HG03457 (cell line): ENCODE results near the gene SLIT1.

Experiments used
- ATAC-seq: cut with Tn5 transposase; IDR thresholded peaks from one replicate; pipeline ENCODE4 v1.9.1; 2021; ENCODE audit warnings: moderate number of reproducible peaks; ENCODE audit not compliant: unreplicated experiment

The SLIT1 gene

DNA sequence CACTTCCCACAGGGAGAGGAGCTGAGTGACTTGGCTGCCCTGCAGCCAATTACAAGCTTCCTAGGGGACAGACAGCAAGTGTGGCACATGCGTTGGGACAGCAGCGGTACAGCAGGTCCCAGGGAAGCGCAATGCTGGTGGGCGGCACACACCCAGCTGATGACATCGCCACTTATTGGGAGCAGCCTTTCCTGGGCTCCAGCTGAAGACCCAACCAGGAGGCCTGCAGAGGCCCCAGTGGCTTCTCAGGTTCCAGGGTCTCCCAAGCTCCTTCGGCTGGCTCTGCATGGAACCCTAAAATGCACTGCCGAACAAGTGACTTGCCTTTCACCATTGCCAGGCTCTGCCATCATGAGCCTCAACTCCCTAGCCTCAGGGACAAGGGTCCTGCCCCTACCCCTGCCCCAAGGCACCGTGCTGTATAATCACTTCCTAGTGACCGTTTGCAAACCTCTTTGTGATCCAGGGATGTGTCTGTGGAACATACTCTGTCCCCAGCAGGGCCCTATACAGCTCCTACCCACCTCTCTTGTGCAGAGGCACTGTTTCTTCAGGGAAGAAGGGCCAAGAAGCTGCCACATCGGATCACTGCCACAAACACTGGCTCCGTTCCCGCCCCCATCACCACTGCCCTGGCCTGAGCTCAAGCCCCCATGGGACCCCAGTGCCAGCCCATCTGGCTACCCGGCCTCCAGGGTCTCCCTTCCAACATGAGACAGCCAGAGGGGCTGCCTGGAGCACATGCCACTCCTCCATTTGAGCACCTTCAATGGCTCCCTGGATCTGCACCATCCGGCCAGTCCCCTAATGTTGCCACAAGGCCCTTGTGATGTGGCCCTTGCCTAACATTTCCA, 19.3 kb upstream of the SLIT1 start:
- no peak for ATAC-seq

DNA sequence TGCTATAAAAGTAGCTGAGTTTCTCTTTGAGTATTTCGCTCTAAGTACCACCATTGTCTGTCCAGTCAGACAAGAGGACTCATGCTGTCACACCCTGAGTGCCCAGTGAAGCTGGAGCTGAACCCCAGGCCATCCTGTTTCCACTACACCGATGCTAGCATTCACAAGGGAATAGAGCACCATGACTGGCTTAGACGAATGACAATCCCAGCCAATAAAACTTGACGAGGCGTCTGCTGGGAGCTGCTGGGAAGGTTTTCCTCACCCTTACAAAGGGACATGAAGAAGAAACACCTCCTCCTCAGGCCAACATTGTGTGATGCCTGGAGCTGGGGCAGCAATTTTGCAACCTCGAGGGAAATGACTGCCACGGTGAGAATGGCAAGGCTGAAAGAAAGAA, 17.5 kb upstream of the SLIT1 start:
- no peak for ATAC-seq

DNA sequence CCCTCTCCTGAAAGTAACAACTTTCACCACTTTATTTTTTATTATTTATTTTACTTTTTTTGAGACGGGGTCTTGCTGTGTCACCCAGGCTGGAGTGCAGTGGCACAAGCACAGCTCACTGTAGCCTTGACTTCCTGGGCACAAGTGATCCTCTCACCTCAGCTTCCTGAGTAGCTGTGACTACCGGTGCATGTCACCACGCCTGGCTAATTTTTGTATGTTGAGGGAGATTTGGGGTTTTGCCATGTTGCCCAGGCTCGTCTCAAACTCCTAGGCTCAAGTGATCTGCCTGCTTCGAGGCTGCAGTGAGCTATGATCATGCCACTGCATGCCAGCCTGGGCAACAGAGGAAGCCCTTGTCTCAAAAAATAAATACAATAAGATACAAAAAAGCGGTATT, 14.9 kb upstream of the SLIT1 start:
- ATAC-seq: no peak

DNA sequence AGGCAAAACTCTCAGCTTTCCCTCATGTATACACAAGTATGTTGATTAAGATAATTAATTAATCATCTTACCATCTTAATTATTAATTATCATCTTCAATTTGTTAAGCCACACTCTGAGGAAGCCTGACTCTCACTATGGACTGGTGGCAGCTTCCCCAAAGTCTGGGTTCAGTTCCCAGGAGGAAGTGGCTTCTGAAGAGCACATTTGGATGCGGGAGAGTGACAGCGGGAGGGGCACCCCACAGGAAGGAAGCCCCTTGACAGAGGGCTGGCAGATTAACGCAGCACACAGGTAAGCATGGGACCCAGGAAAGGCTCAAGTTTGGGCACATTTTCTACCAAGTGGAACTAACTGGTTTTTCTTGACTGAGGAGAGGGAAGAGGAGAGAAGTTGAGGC, 13.4 kb upstream of the SLIT1 start:
- no peak for ATAC-seq

DNA sequence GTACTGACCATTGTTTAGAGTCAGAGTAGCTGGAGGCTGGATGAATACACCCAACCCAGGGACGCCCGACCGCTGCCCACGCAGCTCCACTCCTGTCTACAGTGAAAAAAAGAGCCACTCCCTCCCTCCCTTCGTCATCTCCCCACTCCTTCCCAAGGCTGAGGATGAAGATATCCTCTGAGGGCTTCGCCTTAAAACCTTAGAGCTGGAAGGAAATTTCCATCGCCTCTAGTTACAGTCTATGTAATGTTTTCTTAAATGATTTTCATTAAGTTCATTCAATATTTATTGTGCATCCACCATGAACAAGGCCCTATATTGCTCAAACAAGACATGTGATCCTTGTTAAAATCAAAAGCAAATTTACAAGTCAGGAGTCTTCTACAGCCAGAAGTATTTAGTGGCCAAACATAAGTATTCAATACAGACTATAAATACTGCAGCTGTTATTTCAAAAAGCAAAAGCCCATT, 11.3 kb upstream of the SLIT1 start:
- no peak for ATAC-seq

DNA sequence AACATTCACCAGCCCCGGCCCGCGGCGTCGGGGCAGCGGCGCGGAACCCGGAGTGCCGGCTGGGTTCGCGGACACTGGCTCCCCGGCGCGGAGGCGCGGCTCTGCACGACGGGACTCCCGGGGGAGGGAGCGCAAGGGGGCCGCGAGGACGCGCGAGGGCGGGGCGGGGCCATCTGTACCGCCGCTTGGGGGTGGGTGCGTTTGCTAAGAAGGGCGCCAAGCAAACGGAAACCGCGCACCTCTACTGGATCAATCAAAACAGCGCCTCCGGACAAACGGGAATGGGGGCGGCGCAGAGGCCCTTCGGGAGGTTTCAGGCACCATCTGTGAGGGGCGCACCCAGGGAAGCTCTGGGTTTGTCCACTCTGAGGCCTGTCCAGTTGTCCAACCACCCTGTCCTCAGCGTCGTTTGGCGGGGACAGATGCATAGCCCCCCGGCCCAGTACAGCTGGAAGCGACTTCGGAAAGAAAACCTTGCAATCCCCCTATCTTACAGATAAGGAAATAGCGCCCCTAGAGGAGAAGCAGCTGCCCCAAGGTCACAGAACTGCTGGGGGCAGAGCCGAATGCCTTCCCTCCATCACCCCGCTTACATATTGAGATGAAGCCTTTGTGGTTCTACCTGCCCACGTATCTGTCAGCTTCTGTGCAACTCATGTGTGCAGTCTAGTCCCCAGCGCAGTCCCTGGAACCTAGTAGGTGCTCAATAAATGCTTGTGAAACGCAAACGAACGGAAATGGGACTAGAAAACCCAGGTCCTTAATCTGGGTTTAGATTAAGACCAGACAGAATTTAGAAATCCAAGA, 10.7 kb upstream of the SLIT1 start:
- ATAC-seq: no peak

DNA sequence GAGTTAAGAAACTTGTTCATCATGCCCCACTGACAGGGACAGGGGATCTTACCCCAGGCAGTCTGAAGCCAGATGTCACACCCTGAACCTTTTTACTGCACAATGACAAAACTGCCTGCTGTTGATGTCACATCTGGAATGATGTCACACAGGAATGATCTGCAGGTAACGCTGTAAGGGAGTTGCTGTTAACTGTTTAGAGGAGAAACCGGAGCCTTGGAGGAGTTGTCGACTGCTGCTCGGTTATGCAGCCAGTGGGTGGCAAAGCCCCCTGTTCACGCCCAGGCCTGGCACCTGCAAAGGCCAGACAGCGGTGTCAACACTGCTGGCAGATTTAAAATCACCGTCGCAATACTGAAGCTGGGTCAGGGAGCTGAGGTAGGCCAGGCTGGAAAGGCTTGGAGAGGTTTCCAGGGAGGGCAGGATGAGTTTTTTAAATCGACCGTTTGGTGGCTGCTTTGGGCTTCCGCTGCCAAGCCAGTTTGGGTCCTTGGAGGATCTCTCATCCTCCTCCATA, 10.0 kb upstream of the SLIT1 start:
- ATAC-seq: no peak

DNA sequence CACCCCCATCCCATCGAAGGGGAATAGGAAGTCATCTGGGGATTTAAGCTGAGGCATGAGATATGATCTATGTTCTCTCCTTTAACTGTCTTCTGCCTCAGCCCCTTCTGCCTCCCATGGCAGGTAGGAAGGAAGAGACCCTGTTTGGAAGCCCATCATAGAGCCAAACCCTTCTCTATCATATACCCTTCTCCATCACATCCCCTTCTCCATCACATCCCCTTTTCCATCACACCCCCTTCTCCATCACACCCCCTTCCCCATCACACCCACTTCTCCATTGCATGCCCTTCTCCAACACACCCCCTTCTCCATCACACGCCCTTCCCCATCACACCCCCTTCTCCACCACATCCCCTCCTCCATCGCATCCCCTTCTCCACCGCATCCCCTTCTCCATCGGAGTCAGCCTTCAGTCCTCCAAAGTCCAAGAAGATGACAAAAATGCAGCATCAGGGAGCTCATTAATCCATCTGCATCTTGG, 7.2 kb upstream of the SLIT1 start:
- no peak for ATAC-seq

DNA sequence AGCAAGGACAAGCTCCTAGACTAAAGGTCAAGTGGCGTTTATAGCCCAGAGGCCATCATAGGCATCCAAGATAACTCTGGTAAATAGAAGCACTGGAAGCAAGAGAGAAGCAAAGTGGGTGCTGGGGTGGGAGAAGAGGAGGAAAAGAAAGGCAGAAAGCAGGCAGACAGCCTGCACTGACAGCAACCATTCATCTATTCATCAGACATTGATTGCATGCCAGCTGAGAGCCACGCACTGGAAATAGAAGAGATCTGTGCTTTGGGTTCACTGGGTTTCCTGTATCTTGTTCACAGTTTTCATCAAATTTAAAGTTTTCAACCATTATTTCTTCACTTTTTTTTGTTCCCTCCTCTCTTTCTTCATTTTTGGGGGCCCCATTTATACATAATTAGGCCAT, 4.7 kb upstream of the SLIT1 start:
- ATAC-seq: no peak

DNA sequence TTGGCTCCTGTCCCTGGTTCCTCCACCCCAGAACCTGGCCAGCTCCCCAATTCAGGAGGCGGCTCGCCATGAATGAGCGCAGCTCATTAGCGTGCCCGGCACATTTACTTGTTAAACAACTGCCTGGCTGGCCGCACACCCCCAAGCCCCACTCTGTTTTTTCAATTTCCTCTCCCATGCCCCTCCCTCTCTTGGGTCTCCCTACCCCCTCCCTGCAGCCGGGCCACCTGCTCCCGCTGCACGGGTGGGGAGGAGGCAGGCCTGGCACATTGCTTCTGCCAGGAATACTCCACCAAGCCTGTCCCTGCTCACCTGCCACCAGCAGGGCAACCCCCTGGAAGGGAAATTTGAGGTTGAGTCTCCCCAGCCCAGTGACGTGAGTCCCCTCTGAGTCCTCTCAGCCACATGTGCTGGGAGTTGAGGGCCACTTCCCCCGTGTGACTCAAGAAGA, 2.5 kb upstream of the SLIT1 start:
- no peak for ATAC-seq

DNA sequence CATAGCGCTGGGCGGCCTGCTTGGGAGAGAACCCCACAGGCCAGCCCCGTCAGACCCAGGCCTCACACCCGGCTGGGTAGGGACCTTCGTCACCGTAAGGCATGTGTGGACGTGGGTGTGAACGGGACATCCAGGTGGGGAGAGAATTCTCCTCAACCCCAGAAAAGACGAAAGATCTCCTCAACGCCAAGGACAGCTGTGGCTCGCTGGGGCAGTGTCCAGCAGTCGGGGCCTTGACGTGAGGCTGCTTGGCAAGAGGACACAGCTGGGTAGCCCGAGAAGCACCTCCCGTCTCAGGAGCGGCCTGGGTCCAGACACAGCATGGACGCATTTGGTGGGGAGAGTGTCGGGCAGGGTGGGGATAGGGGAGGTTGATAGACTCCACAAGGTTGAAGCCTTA, 1.2 kb upstream of the SLIT1 start:
- ATAC-seq: no peak

DNA sequence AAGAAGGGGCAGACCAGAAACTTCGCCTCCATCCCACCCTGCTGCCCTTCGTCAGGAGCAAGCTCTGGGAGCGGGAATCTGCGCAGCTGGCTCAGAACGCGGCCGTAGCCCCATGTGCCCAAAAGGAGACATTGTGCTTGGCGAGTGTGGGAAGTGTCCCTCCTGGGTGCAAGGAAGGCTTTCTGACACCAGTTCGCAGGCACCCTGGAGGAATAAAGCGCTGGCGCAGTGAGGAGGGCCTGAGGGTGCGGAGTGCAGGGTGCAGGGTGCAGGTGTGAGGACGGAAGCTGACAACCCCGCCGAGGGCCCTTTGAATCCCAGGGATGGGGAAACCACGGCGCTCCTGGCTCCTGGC, 811 bp downstream of the SLIT1 start:
- ATAC-seq: no peak

DNA sequence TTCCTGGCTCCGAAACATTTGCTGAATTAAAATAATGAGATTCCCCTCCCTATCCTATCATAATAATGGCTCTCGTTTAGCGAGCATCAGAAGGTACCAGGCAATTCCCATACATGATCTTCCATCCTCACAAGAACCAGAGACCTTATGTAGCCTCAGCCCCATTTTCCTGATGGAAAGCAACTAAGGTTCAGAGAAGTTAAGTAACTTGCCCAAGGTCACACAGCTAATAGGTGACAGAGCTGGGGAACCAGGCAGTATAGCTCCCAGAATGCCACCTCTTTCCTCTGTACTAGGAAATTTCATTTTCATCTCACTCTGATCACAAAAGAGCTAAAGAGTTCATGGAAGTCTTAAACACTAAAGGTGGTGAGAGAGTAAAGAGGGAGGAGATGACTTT, 2.4 kb downstream of the SLIT1 start:
- ATAC-seq: no peak

DNA sequence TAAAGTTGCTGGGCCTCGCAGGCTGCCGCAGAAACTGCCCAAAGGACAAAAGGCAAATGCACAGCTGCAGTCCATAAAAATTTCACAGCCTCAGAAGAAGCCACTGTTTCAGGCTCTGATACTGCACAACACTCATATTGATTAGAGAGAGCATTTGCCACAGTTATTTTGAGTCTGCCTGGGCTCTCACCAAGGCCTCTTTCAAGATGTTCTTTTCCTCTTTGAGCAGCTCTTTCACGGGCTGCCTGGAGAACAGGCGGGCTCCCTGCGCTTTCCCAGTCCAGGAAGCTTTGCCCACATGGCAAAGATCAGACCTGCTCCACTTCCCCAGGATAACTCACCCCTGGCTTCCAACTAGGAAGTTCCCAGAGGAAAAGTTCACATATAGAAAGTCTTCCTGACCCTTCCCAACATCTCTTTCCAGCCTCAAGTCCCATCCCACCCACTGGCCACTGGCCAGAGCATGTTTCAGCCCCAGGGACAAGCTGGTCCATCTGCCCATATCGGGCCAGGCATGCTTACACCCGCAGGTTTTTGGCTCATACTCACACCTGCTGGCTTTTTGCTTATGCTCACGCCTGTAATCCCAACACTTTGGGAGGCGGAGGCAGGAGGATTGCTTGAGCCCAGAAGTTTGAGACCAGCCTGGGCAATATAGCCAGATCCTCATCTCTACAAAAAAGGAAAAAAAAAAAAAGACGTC, 3.3 kb downstream of the SLIT1 start:
- no peak for ATAC-seq

DNA sequence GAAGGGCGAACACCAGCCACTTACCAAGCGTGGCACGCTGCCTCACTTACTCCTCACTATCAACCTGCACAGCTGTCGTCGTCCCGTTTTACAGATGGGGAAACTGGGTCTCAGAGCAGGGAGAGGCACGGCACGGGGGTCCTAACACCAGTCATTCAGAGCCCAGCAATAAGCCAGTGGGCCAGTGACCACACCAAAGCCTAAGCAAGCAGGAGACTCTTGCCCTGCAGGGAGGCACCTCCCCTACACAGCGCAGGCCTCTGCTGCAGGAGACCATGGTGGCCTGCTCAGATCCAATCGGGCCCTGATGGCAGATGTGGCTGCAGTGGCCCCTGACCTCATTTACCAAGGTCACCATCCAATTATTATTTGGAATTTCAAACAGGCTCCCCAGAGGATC, 4.8 kb downstream of the SLIT1 start:
- ATAC-seq: no peak

DNA sequence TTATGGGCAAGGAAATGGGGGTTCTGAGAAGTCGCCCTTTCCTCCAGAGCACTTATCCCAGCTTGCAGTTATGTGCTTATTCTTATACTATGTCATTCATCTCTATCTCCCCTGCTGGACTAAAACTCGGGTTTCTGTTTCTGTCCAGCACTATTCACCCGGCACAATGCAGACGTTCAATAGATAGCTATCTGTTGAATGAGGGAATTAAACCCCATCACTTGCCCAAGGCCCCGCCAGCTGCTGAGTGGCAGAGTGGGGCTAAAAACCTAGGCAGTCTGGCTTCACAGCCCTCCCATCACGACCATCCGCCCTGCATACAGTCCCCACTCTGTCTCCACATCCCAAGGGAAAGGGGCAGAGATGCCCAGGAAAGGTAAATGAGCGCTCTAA, 5.4 kb downstream of the SLIT1 start:
- no peak for ATAC-seq

DNA sequence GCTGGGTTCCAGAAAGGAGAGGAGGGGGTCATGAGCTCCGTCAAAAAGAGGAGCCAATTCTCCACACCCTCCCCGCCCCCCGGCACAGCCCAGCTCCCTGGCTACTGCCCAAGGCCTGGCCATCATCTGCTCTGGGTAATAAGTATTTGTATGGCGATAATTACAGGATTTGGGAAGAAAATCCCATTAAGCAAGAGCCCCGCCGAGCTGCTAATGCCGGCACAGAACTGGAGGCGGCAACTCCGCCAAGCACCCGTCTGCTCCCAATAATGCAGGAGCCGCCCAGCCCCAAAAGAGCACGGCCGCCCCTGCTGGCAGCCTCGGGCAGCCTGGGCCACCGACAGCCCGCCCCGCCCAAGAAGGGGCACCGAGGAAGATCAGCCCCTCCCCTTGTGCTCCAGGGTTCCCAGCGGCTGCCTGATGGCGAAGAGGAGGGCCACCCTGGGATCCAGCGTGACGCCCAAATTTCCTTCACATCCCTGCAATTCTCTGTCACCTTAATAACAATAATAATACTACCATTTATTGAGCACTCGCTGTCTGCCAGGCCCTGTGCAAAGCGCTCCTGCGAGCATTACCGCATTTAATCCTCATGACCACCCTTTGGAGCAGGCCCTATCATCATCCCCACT, 5.9 kb downstream of the SLIT1 start:
- ATAC-seq: no peak

DNA sequence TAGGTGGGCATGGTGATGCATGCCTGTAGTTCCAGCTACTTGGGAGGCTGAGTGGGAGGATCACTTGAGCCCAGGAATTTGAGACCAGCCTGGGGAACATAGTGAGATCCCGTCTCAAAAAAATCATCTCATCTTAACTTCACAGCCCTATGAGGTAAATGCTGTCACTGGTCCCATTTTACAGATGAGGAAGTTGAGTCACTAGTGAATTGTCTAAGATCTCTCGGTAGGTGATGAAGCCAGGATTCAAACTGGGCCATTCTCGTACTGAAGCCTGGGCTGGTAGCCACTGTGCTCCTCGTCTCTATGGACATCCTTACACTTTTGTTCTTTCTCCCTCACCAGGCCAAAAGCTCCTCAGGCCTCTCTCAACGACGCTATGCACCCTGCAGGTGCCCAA, 6.4 kb downstream of the SLIT1 start:
- no peak for ATAC-seq

DNA sequence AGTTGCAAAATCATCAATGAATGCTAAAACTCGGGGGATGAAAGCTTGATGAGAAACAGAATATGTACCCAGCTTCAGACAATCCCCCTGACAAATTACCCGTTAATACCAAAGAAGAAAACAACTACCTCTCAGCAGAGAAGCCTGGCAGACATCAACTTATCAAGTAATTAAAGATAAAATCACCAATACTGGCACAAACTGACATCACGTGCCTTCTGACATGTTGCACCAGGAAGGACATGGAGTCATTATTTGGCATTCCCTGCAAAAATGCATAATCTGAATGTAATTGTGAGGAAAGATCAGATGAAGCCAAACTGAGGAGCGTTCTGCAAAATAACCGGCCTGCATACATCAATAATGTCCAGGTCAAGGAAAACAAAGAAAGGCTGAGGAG, 7.7 kb downstream of the SLIT1 start:
- ATAC-seq: no peak

DNA sequence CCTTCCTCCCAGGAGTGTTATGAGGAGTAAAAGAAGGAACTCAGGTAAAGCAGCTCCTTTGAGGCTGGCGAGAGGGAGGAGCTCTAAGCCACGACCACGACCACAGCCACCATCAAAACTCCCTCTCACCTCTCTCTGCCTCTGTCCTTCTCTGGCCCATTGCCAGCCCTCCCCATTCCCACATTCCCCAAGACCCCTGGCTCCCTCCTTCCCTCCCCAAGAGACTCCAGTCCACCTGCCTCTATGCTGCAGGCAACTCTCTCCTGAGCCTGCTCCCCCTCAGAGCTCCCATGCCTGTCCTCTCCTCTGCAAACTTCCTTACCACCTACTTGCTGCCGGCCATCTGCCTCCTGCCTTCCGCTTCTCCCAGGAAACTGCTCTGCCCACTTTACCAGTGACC, 9.5 kb downstream of the SLIT1 start:
- no peak for ATAC-seq

DNA sequence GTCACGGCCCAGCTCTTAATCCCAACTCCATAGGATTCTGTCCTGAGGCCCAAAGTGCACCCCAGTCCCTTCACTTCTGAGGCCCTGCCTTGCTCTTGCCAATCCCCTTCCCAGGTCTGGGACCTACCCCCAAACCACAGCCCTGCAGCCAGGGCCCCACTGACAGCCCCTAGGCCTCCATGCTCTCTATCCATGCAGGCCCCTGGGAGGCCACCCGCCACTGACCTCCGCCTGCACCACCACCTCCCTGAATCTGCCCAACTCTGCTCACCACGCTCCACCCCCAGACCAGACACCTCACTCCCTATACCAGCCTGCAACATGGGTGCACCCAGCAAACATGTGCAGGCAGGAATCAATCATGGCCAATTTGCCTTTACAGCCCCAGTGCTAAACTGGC, 10.2 kb downstream of the SLIT1 start:
- no peak for ATAC-seq
